GM19395 (cell line): Measurements from ENCODE around the gene BRSK1.

Experiments
- ATAC-seq: cut with Tn5 transposase; IDR thresholded peaks from one replicate; pipeline ENCODE4 v1.9.1; 2021; ENCODE audit warnings: mild to moderate bottlenecking, moderate library complexity; ENCODE audit not compliant: unreplicated experiment

The BRSK1 gene

DNA sequence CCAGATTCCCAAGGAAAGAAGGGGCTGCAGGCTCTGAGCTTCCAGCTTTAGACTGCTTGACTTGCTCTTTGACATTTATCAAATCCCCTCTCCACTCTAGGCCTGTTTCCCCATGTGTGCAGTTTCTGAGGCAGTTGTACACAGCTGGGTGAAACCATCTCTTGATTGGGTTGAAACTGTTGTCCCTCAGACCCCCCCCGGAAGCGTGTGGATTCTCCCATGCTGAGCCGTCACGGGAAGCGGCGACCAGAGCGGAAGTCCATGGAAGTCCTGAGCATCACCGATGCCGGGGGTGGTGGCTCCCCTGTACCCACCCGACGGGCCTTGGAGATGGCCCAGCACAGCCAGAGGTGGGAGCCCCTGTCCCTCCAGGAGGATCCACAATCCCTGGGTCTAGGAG lies 19.7 kb downstream of the BRSK1 start:
- no peak for ATAC-seq

- no peak for ATAC-seq
Measured at GRCh38 chr19:55304279-55304978, 20.6 kb downstream of the BRSK1 start.

DNA sequence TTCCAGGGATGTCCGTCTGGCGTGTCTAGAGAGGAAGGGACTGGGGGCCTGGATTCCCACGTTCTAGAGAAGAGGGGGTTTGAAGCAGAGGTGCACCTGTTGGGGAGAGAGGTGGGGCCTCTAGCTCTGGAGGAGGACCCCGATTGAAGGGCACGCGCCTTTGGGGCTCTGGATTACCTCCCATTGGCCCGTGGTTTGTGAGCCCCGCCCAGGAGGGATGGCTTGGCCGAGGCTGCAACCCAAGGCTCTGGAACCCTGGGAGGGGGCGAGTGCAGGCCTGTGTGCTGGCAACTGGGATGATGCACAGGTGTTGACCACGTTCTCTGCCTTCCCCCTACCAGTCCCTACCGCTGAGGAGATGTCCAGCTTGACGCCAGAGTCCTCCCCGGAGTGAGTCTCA lies 21.2 kb downstream of the BRSK1 start:
- no peak for ATAC-seq

- no peak for ATAC-seq
Measured at GRCh38 chr19:55305491-55305890, 21.7 kb downstream of the BRSK1 start.

- ATAC-seq = no peak
Measured at GRCh38 chr19:55305983-55306562, 22.3 kb downstream of the BRSK1 start.

GRCh38 chr19:55306712-55307111 lies 22.9 kb downstream of the BRSK1 start:
- ATAC-seq = no peak

GRCh38 chr19:55308281-55308680 lies 24.5 kb downstream of the BRSK1 start:
- ATAC-seq = no peak

GRCh38 chr19:55309448-55309847 lies 25.7 kb downstream of the BRSK1 start:
- no peak for ATAC-seq

- no peak for ATAC-seq
Measured at GRCh38 chr19:55310498-55310897, 26.7 kb downstream of the BRSK1 start.

- no peak for ATAC-seq
Measured at GRCh38 chr19:55311397-55311796, 27.6 kb downstream of the BRSK1 start.

GRCh38 chr19:55311797-55312196 lies 28.0 kb downstream of the BRSK1 start:
- ATAC-seq = no peak

DNA sequence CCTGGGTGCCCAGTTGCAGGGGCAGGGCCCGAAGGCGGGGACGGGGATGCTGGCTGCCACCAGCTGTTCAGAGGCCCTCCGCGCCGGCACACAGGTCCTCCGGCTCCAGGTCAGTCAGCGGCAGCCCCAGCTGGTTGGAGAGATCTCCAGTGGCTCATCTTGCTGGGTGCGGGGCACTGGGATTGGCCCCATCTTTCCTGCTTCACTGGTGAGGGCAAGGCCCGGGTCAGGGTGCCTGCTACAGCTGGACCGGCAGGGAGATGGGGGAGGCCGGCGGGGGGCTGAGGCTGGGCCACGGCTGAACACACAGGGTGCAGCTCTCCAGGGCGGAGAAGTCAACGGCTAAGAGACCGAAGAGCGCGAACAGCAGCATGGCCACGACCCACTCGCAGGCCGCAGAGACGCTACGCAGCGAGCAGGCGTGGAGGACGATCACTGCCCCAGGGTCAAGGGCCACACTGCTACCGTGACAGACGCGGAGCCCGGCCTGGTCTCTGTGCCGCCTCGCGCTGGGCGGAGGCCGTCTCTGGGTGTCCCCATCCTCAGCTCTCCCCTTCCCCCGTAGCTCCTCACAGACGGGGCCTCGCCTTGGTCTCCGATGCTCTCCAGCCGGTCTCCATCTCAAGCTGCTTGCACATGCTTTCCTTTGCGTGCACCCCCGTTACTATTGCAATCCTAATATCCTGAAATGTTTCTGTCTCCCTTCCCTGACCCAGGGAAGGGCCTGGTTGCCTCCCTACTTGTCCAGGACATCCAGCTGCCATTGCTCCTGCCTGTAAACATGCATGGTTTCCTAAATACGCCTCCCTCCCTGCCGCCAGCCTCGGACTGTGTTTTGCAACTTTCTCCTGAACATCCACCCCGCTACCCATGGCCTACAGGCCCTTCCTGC lies 29.1 kb downstream of the BRSK1 start:
- ATAC-seq = no peak

DNA sequence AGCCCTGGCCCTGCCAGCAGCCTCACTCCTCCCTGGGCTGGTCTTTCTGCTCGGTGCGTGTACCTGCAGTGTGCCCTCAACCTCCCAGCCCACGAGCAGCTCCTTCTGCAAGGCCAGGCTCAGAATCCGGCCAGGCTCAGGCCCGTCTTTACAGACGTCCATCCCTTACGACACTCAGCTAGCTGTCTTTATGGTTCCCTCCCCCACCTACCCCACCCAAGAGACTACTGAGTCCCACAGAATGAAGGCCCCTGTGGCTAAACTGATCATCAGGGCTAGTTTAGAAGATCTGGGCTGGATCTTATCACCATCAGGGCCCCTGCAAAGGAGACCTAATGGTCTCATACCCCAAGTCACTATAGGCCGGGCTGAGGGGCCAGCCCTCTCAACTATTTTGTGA lies 30.6 kb downstream of the BRSK1 start:
- no peak for ATAC-seq

GRCh38 chr19:55315956-55316525 lies 32.2 kb downstream of the BRSK1 start:
- no peak for ATAC-seq

GRCh38 chr19:55316646-55317045 lies 32.8 kb downstream of the BRSK1 start:
- ATAC-seq = no peak

DNA sequence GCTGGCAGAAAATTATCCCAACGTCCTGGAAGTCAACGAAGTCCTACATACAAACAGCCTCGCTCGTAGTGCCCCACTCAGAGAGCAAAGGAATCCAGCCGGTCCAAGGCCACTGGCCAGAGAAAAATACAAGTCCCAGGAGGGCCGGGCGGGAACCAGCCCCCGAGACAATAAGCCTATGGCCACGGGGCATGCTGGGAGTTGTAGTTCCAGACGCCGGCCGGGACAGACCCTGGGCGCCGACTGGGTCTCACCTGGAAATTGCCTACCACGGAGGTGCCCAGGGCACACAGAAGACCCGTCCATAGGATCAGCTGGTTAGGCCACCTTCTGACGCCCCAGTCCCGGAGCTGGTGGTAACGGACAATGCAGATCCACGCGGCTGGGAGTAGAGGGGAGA lies 36.0 kb downstream of the BRSK1 start:
- ATAC-seq = no peak

GRCh38 chr19:55320844-55321419 lies 37.1 kb downstream of the BRSK1 start:
- no peak for ATAC-seq

- ATAC-seq = no peak
Measured at GRCh38 chr19:55321466-55322137, 37.8 kb downstream of the BRSK1 start.

DNA sequence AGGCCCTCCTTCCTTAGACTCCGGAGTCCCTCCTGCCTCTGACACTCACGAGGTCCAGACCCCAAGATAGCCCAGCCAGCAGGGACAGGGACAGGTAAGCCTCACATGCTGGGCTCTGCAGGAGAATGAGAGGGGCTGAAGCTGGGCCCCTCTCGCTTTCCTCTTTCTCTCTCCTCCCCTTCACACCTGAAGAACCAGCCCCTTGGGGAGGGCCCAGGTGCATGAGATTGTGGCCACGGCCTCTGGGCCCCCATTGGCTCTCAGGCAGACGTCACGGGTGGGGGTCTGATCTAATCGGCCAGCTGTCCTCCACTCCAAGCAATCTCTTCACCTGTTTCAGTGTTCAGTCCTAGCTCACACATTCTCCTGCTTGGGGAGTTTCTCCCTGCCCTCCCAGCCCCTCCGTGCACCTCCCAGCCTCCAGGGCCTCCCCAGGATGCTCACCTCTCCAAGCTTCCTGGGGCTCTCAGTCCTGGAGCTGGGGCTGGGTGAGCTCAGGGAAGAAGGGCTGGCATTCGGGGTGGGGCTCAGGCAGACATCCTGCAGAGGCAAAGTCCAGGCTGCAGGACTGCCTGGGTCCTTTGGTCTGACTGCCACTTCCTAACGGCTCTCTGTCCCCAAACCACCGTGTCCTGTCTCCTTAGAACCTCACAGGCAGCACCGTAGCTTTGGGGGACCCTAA lies 38.5 kb downstream of the BRSK1 start:
- ATAC-seq = no peak

GRCh38 chr19:55324662-55325061 lies 40.9 kb downstream of the BRSK1 start:
- ATAC-seq = no peak
